ENCODE data around the gene STK24.

- TF ChIP-seq, protein P1, sequence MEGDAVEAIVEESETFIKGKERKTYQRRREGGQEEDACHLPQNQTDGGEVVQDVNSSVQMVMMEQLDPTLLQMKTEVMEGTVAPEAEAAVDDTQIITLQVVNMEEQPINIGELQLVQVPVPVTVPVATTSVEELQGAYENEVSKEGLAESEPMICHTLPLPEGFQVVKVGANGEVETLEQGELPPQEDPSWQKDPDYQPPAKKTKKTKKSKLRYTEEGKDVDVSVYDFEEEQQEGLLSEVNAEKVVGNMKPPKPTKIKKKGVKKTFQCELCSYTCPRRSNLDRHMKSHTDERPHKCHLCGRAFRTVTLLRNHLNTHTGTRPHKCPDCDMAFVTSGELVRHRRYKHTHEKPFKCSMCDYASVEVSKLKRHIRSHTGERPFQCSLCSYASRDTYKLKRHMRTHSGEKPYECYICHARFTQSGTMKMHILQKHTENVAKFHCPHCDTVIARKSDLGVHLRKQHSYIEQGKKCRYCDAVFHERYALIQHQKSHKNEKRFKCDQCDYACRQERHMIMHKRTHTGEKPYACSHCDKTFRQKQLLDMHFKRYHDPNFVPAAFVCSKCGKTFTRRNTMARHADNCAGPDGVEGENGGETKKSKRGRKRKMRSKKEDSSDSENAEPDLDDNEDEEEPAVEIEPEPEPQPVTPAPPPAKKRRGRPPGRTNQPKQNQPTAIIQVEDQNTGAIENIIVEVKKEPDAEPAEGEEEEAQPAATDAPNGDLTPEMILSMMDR (IDR thresholded peaks at IDR 0.05) = no peak
- TF ChIP-seq POLR2AphosphoS5 (IDR thresholded peaks at IDR 0.05) (no peak), POLR2A (IDR thresholded peaks at IDR 0.05) (no peak)
Measured at GRCh38 chr13:98474292-98474691, 102.6 kb downstream of the STK24 start.

Measured in upper lobe of left lung (tissue), 4 donors.